CD4-positive, alpha-beta T cell (primary cell): Measurements from ENCODE around the gene RGR. TPM values are rescaled to one million over a fixed set of nuclear protein-coding genes. Genes with fewer than 3 reads are reported as not detected.

ENCODE experiments used
- ATAC-seq: fragments of 200-7000 bp; cut with Tn5 transposase; one replicate; pipeline ENCODE4 v1.10.0; 2022; ENCODE audit warnings: mild to moderate bottlenecking; ENCODE audit not compliant: poor library complexity
- CTCF ChIA-PET: fragments of 350-600 bp; sonication (Branson Sonifier 250); formaldehyde crosslinking; loops from one replicate; lab custom pipeline; 2021; ENCODE audit warnings: antibody characterized with exemption, inconsistent platforms; lab: Charles Lee
- POLR2A ChIA-PET: fragments of 350-600 bp; sonication (Branson Sonifier 250); formaldehyde crosslinking; loops from one replicate; lab custom pipeline; 2021; ENCODE audit warnings: antibody characterized with exemption, inconsistent platforms; lab: Charles Lee
- DNase-seq, 14 experiments: peaks; one replicate each; pipeline ENCODE4 v3.0.0-alpha.2; 2013 to 2020; ENCODE audit warnings: mixed read lengths in 2 of 14
- H3K27ac ChIP-seq, 2 donors: one replicate each; pipeline versions ENCODE4 v1.5.1 to v1.7.0; 2013; ENCODE audit warnings: low read length in 2 of 2, low read depth in 1 of 2, mild to moderate bottlenecking in 1 of 2
- H3K27me3 ChIP-seq, 2 experiments: 1 replicate in 1 of 2; 2 replicates in 1 of 2; pipeline versions ENCODE4 v1.6.1 to v1.7.0; 2013; ENCODE audit warnings: low read length in 2 of 2, control low read depth in 1 of 2, mild to moderate bottlenecking in 1 of 2, moderate library complexity in 1 of 2; ENCODE audit not compliant: insufficient read depth in 2 of 2, control insufficient read depth in 1 of 2
- H3K36me3 ChIP-seq: one replicate; pipeline ENCODE4 v1.6.1; 2013; ENCODE audit warnings: low read length, control low read depth; ENCODE audit not compliant: insufficient read depth
- H3K4me1 ChIP-seq: one replicate; pipeline ENCODE4 v1.6.1; 2013; ENCODE audit warnings: low read length, control low read depth; ENCODE audit not compliant: insufficient read depth
- H3K4me3 ChIP-seq: one replicate; pipeline ENCODE4 v1.5.1; 2013; ENCODE audit warnings: mild to moderate bottlenecking, low read length, moderate library complexity
- H3K9me3 ChIP-seq, 2 experiments: 1 replicate in 1 of 2; 2 replicates in 1 of 2; pipeline versions ENCODE4 v1.6.1 to v1.7.0; 2013; ENCODE audit warnings: low read length in 2 of 2, mild to moderate bottlenecking in 2 of 2, control low read depth in 1 of 2, moderate library complexity in 1 of 2; ENCODE audit not compliant: control insufficient read depth in 1 of 2, insufficient read depth in 1 of 2
- H3K27ac Mint-ChIP-seq: one replicate; pipeline ENCODE4 v1.8.0; 2020; ENCODE audit warnings: mixed read lengths
- H3K27me3 Mint-ChIP-seq: one replicate; pipeline ENCODE4 v1.8.0; 2021; ENCODE audit warnings: mixed read lengths
- H3K36me3 Mint-ChIP-seq: one replicate; pipeline ENCODE4 v1.8.0; 2021; ENCODE audit warnings: low read depth, mixed read lengths
- H3K4me1 Mint-ChIP-seq: one replicate; pipeline ENCODE4 v1.8.0; 2021; ENCODE audit warnings: low read depth, mixed read lengths
- H3K4me3 Mint-ChIP-seq: one replicate; pipeline ENCODE4 v1.8.0; 2020; ENCODE audit warnings: mild to moderate bottlenecking, mixed read lengths
- H3K9me3 Mint-ChIP-seq: one replicate; pipeline ENCODE4 v1.8.0; 2020; ENCODE audit warnings: mixed read lengths
- intact Hi-C, 2 experiments: fragments of 100-400 bp; cut with DNase I in 1 of 2; cut with micrococcal nuclease in 1 of 2; formaldehyde crosslinking; loops; one replicate each; pipeline versions ENCODE4 v1.15.1 to v1.9.0; 2023 to 2025; cut with DNase I, micrococcal nuclease
- total RNA-seq, 174 experiments: library from RNA in 2 of 174; stranded (reverse) in 2 of 174; gene quantifications; one replicate each; pipeline ENCODE4 v1.2.3 and lab custom pipeline; 2021 to 2026
- TF ChIP-seq, protein P1 (sequence below): fragments of 200-600 bp; IDR thresholded peaks from one replicate; pipeline ENCODE4 v1.8.0; 2022; ENCODE audit warnings: antibody characterized with exemption, mild to moderate bottlenecking

Gene RGR
- total RNA-seq, 2 experiments from 2014 or later = not detected

DNA sequence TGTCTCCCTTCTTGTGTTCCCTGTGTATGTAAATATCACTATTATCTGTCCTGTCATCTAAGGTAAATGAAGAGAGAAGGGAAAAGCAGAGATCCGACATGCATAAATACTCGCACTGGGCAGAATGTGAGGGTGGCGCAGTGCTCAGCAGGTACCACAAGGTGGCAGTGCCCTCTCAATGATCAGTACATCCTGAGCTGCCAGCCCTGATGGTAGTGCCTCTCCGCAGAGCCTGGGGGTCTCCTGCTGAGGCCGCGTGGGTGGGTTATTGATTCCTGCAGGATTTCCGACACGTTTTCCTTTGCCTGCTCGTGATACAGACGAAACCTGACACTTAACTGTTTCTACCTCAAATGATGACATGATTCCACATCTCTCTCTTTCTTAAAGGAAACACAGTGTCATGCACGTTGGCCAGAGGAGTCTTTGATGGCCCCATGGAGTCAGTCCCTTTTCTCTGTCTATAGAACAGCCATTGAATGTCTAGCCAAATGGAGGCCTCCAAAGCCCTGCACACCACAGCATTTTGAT is 19.8 kb downstream of the RGR start:
- peaks cover 9% of the 10 kb centered on the region for H3K4me1 Mint-ChIP-seq
- H3K27me3 Mint-ChIP-seq = peaks cover 41% of the 10 kb centered on the region
- Histone ChIP-seq H3K27me3 (peaks cover 3 to 8% of the 10 kb centered on the region in 2 experiments), H3K4me1 (peaks cover 10% of the 10 kb centered on the region), H3K36me3 (no peaks in the 10 kb centered on the region), H3K27ac (no peak overlapping the region), H3K9me3 (no peaks in the 10 kb centered on the region), H3K4me3 (no peak overlapping the region)
- CTCF ChIA-PET = interaction anchor here (0.5 to 3.0 kb wide), 18 partner anchors 9 to 284 kb away, joined by 3 to 46 read pairs (median 4); no protein-coding TSS in a partner anchor
- H3K9me3 Mint-ChIP-seq = no peaks in the 10 kb centered on the region
- peak; percentile 51 to 83 (median 66) for DNase-seq
- intact Hi-C loops = loop anchor here (1.0 to 10.0 kb wide), 5 partner anchors 88 to 273 kb away; no protein-coding TSS in a partner anchor
- H3K36me3 Mint-ChIP-seq = no peaks in the 10 kb centered on the region
- H3K4me3 Mint-ChIP-seq = no peak overlapping the region
- POLR2A ChIA-PET = interaction anchor here (1.4 kb wide), 1 partner anchor 272 kb away, joined by 4 read pairs; no protein-coding TSS in a partner anchor
- no peak overlapping the region for H3K27ac Mint-ChIP-seq
- ATAC-seq = peak; percentile 94
- TF ChIP-seq, protein P1, sequence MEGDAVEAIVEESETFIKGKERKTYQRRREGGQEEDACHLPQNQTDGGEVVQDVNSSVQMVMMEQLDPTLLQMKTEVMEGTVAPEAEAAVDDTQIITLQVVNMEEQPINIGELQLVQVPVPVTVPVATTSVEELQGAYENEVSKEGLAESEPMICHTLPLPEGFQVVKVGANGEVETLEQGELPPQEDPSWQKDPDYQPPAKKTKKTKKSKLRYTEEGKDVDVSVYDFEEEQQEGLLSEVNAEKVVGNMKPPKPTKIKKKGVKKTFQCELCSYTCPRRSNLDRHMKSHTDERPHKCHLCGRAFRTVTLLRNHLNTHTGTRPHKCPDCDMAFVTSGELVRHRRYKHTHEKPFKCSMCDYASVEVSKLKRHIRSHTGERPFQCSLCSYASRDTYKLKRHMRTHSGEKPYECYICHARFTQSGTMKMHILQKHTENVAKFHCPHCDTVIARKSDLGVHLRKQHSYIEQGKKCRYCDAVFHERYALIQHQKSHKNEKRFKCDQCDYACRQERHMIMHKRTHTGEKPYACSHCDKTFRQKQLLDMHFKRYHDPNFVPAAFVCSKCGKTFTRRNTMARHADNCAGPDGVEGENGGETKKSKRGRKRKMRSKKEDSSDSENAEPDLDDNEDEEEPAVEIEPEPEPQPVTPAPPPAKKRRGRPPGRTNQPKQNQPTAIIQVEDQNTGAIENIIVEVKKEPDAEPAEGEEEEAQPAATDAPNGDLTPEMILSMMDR = peak; percentile 97

DNA sequence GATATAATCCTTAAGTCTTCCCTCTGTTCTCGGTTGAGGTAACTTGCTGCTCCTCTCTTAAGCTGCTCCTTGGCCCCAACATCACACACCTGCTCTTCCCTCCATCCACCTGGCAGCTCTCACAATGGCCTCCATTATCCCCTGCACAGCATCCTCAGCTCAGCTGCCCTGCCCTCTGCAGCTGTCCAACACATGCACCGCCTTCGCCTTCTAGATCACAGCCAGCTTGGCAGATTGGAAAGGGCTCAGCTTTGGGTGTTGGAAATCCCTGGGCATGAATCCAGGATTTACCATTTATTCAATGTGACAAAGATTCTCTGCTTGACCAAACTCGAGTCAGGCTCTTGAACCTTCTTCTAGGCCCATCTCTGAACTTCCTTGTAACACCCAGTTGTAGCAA is 20.6 kb downstream of the RGR start:
- DNase-seq = no peak
- Histone ChIP-seq H3K9me3 (no peaks in the 10 kb centered on the region), H3K27me3 (peaks cover 3 to 8% of the 10 kb centered on the region in 2 experiments), H3K4me1 (peaks cover 10% of the 10 kb centered on the region), H3K36me3 (no peaks in the 10 kb centered on the region), H3K4me3 (no peak overlapping the region), H3K27ac (no peak overlapping the region)
- intact Hi-C loops = loop anchor here (2.0 to 10.0 kb wide), 3 partner anchors 87 to 169 kb away; no protein-coding TSS in a partner anchor
- Mint-ChIP-seq H3K27ac (no peak overlapping the region), H3K36me3 (no peaks in the 10 kb centered on the region), H3K4me3 (no peak overlapping the region), H3K27me3 (peaks cover 34% of the 10 kb centered on the region), H3K4me1 (peaks cover 10% of the 10 kb centered on the region), H3K9me3 (no peaks in the 10 kb centered on the region)
- no peak for ATAC-seq
- CTCF ChIA-PET = interaction anchor here (1.0 to 3.0 kb wide), 4 partner anchors 88 to 273 kb away, joined by 3 to 46 read pairs (median 7); no protein-coding TSS in a partner anchor
- TF ChIP-seq, protein P1 = no peak
- POLR2A ChIA-PET = no interaction called here

DNA sequence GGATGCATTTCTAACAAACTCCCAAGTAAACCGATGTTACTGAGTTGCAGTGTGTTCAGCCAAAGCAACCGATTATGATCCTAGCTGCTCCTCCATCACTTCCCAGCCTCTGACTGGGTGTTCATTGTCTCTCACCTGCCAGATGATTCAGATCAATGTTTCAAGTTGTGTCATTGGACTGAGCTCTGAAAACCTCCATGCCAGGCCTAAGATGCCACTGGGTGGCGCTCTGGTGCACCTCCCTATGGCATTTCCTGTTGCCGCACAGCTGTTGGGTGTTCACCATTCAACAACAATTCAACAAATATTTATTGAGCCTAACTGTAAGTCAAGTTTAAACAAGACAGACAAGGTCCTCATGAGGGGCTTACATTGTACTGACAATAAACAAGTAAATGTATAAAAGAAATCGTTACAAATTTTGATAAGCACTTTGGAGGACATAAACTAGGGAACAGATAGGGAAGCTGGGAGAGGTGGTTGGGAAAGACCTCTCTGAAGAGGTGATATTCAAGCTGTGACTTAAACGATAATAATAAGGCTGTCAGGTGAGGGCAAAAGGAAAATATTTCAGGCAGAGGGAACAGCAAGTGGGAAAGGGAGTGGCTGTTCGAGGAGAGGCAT is 22.8 kb downstream of the RGR start:
- TF ChIP-seq, protein P1 = peak; percentile 53
- no peak overlapping the region for H3K27ac Mint-ChIP-seq
- H3K27me3 ChIP-seq = peaks cover 0 to 8% of the 10 kb centered on the region in 2 experiments
- intact Hi-C loops = loop anchor here (2.0 to 10.0 kb wide), 3 partner anchors 67 to 167 kb away; no protein-coding TSS in a partner anchor
- no peaks in the 10 kb centered on the region for H3K9me3 Mint-ChIP-seq
- no peak overlapping the region for H3K4me3 Mint-ChIP-seq
- H3K27me3 Mint-ChIP-seq = peaks cover 21% of the 10 kb centered on the region
- H3K9me3 ChIP-seq = no peaks in the 10 kb centered on the region
- ChIA-PET POLR2A (interaction anchor here (1.3 kb wide), 1 partner anchor 66 kb away, joined by 5 read pairs; no protein-coding TSS in a partner anchor), CTCF (interaction anchor here (0.6 to 2.2 kb wide), 14 partner anchors 11 to 275 kb away, joined by 3 to 27 read pairs (median 4); partner anchors contain the start of genes CCSER2 and GHITM)
- H3K27ac ChIP-seq = no peak overlapping the region
- DNase-seq (peak; percentile 34 to 78 (median 60)), ATAC-seq (peak; percentile 78)
- peaks cover 13% of the 10 kb centered on the region for H3K4me1 ChIP-seq
- H3K36me3 ChIP-seq = no peaks in the 10 kb centered on the region
- H3K4me3 ChIP-seq = no peak overlapping the region
- no peaks in the 10 kb centered on the region for H3K36me3 Mint-ChIP-seq
- peaks cover 15% of the 10 kb centered on the region for H3K4me1 Mint-ChIP-seq
